Loucy (cell line): ENCODE data around the gene VAT1L.

ENCODE experiments used
- H2AFZ ChIP-seq: fragments of 200-600 bp; sonication (generic); 2 replicates; pipeline ENCODE4 v1.6.0; 2016; ENCODE audit warnings: antibody characterized with exemption, mild to moderate bottlenecking, low read length, moderate library complexity
- H3F3A ChIP-seq: fragments of 200-600 bp; 2 replicates; pipeline ENCODE4 v1.6.0; 2016; ENCODE audit warnings: antibody characterized with exemption, low read depth, mild to moderate bottlenecking
- H3K27me3 ChIP-seq: fragments of 200-600 bp; sonication (generic); 2 replicates; pipeline ENCODE4 v1.6.1; 2014; ENCODE audit warnings: low read length, mild to moderate bottlenecking; ENCODE audit not compliant: insufficient read depth, poor library complexity, severe bottlenecking
- H3K36me3 ChIP-seq: fragments of 200-600 bp; sonication (generic); 2 replicates; pipeline ENCODE4 v1.6.1; 2016; ENCODE audit warnings: low read length; ENCODE audit not compliant: insufficient read depth
- H3K4me1 ChIP-seq: fragments of 200-600 bp; sonication (generic); 2 replicates; pipeline ENCODE4 v1.5.1; 2014; ENCODE audit warnings: low read length, mild to moderate bottlenecking; ENCODE audit not compliant: insufficient read depth, poor library complexity, severe bottlenecking
- H3K4me2 ChIP-seq: fragments of 200-600 bp; sonication (generic); 2 replicates; pipeline ENCODE4 v1.6.0; 2014; ENCODE audit warnings: antibody characterized with exemption, low read length, low read depth, mild to moderate bottlenecking; ENCODE audit not compliant: poor library complexity, severe bottlenecking
- H3K4me3 ChIP-seq: fragments of 200-600 bp; sonication (generic); 2 replicates; pipeline ENCODE4 v1.5.1; 2014; ENCODE audit warnings: low read length, mild to moderate bottlenecking, mixed read lengths; ENCODE audit not compliant: poor library complexity, severe bottlenecking
- H3K79me2 ChIP-seq: fragments of 200-600 bp; sonication (generic); 2 replicates; pipeline ENCODE4 v1.6.1; 2014; ENCODE audit warnings: low read length; ENCODE audit not compliant: insufficient read depth
- H3K9ac ChIP-seq: fragments of 200-600 bp; sonication (generic); 2 replicates; pipeline ENCODE4 v1.6.0; 2014; ENCODE audit warnings: mild to moderate bottlenecking, low read depth, low read length, moderate library complexity; ENCODE audit not compliant: poor library complexity, severe bottlenecking
- H3K9me2 ChIP-seq: fragments of 200-600 bp; sonication (generic); replicated peaks from 2 replicates; pipeline ENCODE4 v1.6.1; 2016; ENCODE audit warnings: low read depth, low read length, mixed read lengths
- H3K9me3 ChIP-seq: fragments of 200-600 bp; sonication (generic); 2 replicates; pipeline ENCODE4 v1.6.1; 2014; ENCODE audit warnings: mild to moderate bottlenecking, antibody characterized with exemption, low read length, low read depth; ENCODE audit not compliant: insufficient read depth
- H4K20me1 ChIP-seq: fragments of 200-600 bp; sonication (generic); 2 replicates; pipeline ENCODE4 v1.6.0; 2014; ENCODE audit warnings: antibody characterized with exemption, low read length, mild to moderate bottlenecking; ENCODE audit not compliant: insufficient read depth, poor library complexity, severe bottlenecking
- EZH2phosphoT487 ChIP-seq: fragments of 200-600 bp; IDR thresholded peaks from 2 replicates; pipeline ENCODE4 v1.6.1; 2018; ENCODE audit warnings: antibody characterized with exemption, mild to moderate bottlenecking, moderate library complexity, borderline replicate concordance
- TF ChIP-seq, protein P1 (sequence below): fragments of 200-600 bp; sonication (generic); conservative IDR thresholded peaks from 2 replicates; pipeline ENCODE4 v1.5.1; 2014; ENCODE audit warnings: mild to moderate bottlenecking, antibody characterized with exemption, low read length

Gene VAT1L

DNA sequence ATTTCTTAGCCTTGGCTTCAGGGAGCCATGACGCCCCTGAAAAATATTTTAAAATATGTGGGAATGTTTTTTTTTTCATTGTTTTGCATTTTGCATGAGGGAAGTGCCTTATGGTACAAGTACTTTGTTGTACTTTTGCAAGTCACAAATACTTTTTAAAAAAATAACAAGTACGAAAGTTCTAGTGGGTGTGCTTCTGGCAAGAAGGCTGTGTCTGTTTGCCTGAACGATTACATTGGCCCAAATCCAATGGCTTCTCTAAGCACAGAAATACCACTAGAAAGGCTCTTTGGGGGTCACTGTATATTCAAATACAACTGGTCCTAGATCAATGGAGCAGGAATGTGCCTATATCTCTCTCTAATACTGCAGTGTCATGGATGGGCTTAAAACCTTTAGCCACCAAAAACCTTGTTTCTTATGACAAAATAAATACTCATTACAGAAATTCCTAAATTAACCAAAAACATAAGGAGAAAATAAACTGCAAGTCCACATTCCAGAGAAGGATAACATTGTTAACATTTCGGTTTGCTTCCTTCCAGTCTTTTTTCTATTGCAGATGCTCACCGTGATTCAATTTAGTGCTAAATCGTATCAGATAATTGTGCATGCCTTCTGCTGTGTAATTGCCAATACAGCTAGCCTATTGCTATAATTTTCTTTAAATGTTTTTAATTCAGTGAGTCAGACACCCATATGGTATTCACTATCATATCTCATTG lies 97.4 kb downstream of the VAT1L start:
- no peaks in the 10 kb centered on the region for H3K4me1 ChIP-seq
- no peaks in the 10 kb centered on the region for H3K79me2 ChIP-seq
- H3K36me3 ChIP-seq: no peaks in the 10 kb centered on the region
- TF ChIP-seq, protein P1, sequence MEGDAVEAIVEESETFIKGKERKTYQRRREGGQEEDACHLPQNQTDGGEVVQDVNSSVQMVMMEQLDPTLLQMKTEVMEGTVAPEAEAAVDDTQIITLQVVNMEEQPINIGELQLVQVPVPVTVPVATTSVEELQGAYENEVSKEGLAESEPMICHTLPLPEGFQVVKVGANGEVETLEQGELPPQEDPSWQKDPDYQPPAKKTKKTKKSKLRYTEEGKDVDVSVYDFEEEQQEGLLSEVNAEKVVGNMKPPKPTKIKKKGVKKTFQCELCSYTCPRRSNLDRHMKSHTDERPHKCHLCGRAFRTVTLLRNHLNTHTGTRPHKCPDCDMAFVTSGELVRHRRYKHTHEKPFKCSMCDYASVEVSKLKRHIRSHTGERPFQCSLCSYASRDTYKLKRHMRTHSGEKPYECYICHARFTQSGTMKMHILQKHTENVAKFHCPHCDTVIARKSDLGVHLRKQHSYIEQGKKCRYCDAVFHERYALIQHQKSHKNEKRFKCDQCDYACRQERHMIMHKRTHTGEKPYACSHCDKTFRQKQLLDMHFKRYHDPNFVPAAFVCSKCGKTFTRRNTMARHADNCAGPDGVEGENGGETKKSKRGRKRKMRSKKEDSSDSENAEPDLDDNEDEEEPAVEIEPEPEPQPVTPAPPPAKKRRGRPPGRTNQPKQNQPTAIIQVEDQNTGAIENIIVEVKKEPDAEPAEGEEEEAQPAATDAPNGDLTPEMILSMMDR: no peak
- no peak for TF ChIP-seq EZH2phosphoT487
- H3K9ac ChIP-seq: no peak overlapping the region
- H3K4me3 ChIP-seq: no peak overlapping the region
- no peaks in the 10 kb centered on the region for H4K20me1 ChIP-seq
- no peak overlapping the region for H2AFZ ChIP-seq
- H3K27me3 ChIP-seq: no peaks in the 10 kb centered on the region
- H3K9me3 ChIP-seq: no peaks in the 10 kb centered on the region
- no peaks in the 10 kb centered on the region for H3K9me2 ChIP-seq
- no peaks in the 10 kb centered on the region for H3F3A ChIP-seq
- H3K4me2 ChIP-seq: no peak overlapping the region

- Histone ChIP-seq H2AFZ (no peak overlapping the region), H3K9me2 (no peaks in the 10 kb centered on the region), H4K20me1 (no peaks in the 10 kb centered on the region), H3K9ac (no peak overlapping the region), H3K9me3 (no peaks in the 10 kb centered on the region), H3K4me2 (no peak overlapping the region), H3K36me3 (no peaks in the 10 kb centered on the region), H3K4me3 (no peak overlapping the region), H3K4me1 (no peaks in the 10 kb centered on the region), H3K27me3 (no peaks in the 10 kb centered on the region), H3K79me2 (no peaks in the 10 kb centered on the region), H3F3A (no peaks in the 10 kb centered on the region)
- TF ChIP-seq EZH2phosphoT487: no peak
Observed at GRCh38 chr16:77888871-77889270, 100.5 kb downstream of the VAT1L start.

GRCh38 chr16:77890075-77890474 lies 101.7 kb downstream of the VAT1L start:
- Histone ChIP-seq H3K36me3 (no peaks in the 10 kb centered on the region), H3K4me2 (no peak overlapping the region), H3K9ac (no peak overlapping the region), H3F3A (no peaks in the 10 kb centered on the region), H3K9me2 (no peaks in the 10 kb centered on the region), H3K27me3 (no peaks in the 10 kb centered on the region), H4K20me1 (no peaks in the 10 kb centered on the region), H2AFZ (no peak overlapping the region), H3K79me2 (no peaks in the 10 kb centered on the region), H3K9me3 (no peaks in the 10 kb centered on the region), H3K4me3 (no peak overlapping the region), H3K4me1 (no peaks in the 10 kb centered on the region)
- no peak for TF ChIP-seq EZH2phosphoT487
- TF ChIP-seq, protein P1: no peak

DNA sequence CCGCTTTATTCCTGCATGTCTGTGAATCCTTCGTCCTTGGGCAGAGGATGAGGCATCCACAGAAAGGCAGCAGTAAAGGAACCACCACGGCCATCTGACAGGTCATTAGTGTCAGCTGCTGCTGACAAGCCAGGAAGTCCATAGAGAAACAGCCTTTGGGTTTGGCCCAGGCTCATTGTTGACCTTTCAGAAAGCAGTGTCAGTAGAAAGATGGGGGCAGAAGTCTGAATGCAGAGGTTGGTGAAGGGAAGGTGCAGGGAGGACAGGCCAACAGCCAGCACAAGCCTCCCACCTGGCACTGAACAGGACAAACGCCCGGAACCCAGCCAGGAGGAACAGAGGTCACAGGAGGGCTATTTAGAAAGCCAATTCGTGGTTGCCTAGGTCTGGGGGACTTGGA lies 105.8 kb downstream of the VAT1L start:
- Histone ChIP-seq H3K9me3 (no peaks in the 10 kb centered on the region), H3K9ac (no peak overlapping the region), H3K27me3 (no peaks in the 10 kb centered on the region), H3K36me3 (no peaks in the 10 kb centered on the region), H3K79me2 (no peaks in the 10 kb centered on the region), H4K20me1 (no peaks in the 10 kb centered on the region), H3K4me2 (no peak overlapping the region), H3F3A (no peaks in the 10 kb centered on the region), H3K9me2 (no peaks in the 10 kb centered on the region), H2AFZ (no peak overlapping the region), H3K4me3 (no peak overlapping the region), H3K4me1 (no peaks in the 10 kb centered on the region)
- TF ChIP-seq, protein P1: no peak
- no peak for TF ChIP-seq EZH2phosphoT487
